Brain microvascular endothelial cell (primary cell): Measurements from ENCODE around the gene CSPG4.
A peak's percentile ranks its signal among the peaks of the same experiment; 100 is the strongest.

ENCODE experiments used
- DNase-seq: peaks from one replicate; pipeline ENCODE4 v3.0.0-alpha.2; 2020
- H3K27ac ChIP-seq: fragments of 250-450 bp; sonication (Bioruptor Pico); 2 replicates; pipeline ENCODE4 v1.5.1; 2020; ENCODE audit warnings: mild to moderate bottlenecking, moderate library complexity
- H3K27me3 ChIP-seq: fragments of 250-450 bp; sonication (Bioruptor Pico); replicated peaks from 2 replicates; pipeline ENCODE4 v1.5.1; 2020; ENCODE audit warnings: mild to moderate bottlenecking
- H3K36me3 ChIP-seq: fragments of 250-450 bp; sonication (Bioruptor Pico); replicated peaks from 2 replicates; pipeline ENCODE4 v1.5.1; 2020; ENCODE audit warnings: mild to moderate bottlenecking
- H3K4me3 ChIP-seq: 2 replicates; pipeline ENCODE4 v1.5.1; 2011; ENCODE audit warnings: low read depth, mild to moderate bottlenecking, control low read depth, low read length, moderate library complexity
- in situ Hi-C: cut with HindIII; loops from 2 replicates; pipeline ENCODE4 v1.10.0; 2017; ENCODE audit warnings: low sequenced_read_pairs, low pct_ligation_motif_present
- TF ChIP-seq, protein P1 (sequence below): IDR thresholded peaks from 2 replicates; pipeline ENCODE4 v1.5.1; 2011; ENCODE audit warnings: low read depth, mild to moderate bottlenecking, moderate library complexity, low read length, control low read depth, inconsistent platforms; ENCODE audit errors: missing control alignments

Gene CSPG4

DNA sequence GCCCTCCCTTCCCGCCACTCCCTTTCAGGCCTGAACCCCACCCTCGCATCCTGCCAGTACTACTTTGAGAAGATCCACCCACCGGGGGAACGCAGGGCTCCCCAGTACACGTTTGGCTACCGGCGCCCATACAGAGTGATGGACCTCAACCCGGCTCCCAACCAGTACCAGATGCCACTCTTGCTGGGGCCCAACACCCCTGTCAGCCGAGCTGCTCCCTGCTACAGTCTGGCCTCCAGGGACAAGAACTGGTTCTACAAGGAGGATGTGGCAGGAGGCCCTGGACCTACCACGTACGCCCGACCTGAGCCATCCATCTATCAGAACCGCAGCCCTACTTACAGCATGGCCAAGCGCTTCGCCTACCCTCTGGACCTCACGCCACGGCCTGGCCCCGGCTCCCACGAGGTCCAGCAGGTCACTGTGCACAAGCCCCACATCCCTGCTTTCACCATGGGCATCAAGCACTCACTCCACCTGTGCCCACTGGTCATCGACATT is 14.4 kb upstream of the CSPG4 start:
- in situ Hi-C loops, result no loop called here
- DNase-seq, result no peak
- Histone ChIP-seq H3K4me3 (no peak overlapping the region), H3K27me3 (no peaks in the 10 kb centered on the region), H3K36me3 (no peaks in the 10 kb centered on the region), H3K27ac (no peak overlapping the region)
- TF ChIP-seq, protein P1, sequence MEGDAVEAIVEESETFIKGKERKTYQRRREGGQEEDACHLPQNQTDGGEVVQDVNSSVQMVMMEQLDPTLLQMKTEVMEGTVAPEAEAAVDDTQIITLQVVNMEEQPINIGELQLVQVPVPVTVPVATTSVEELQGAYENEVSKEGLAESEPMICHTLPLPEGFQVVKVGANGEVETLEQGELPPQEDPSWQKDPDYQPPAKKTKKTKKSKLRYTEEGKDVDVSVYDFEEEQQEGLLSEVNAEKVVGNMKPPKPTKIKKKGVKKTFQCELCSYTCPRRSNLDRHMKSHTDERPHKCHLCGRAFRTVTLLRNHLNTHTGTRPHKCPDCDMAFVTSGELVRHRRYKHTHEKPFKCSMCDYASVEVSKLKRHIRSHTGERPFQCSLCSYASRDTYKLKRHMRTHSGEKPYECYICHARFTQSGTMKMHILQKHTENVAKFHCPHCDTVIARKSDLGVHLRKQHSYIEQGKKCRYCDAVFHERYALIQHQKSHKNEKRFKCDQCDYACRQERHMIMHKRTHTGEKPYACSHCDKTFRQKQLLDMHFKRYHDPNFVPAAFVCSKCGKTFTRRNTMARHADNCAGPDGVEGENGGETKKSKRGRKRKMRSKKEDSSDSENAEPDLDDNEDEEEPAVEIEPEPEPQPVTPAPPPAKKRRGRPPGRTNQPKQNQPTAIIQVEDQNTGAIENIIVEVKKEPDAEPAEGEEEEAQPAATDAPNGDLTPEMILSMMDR, result no peak

GRCh38 chr15:75725719-75726607 is 13.3 kb upstream of the CSPG4 start:
- H3K27me3 ChIP-seq, result no peaks in the 10 kb centered on the region
- no peak overlapping the region for H3K4me3 ChIP-seq
- TF ChIP-seq, protein P1, result no peak
- H3K27ac ChIP-seq, result no peak overlapping the region
- in situ Hi-C loops, result no loop called here
- no peaks in the 10 kb centered on the region for H3K36me3 ChIP-seq
- no peak for DNase-seq

DNA sequence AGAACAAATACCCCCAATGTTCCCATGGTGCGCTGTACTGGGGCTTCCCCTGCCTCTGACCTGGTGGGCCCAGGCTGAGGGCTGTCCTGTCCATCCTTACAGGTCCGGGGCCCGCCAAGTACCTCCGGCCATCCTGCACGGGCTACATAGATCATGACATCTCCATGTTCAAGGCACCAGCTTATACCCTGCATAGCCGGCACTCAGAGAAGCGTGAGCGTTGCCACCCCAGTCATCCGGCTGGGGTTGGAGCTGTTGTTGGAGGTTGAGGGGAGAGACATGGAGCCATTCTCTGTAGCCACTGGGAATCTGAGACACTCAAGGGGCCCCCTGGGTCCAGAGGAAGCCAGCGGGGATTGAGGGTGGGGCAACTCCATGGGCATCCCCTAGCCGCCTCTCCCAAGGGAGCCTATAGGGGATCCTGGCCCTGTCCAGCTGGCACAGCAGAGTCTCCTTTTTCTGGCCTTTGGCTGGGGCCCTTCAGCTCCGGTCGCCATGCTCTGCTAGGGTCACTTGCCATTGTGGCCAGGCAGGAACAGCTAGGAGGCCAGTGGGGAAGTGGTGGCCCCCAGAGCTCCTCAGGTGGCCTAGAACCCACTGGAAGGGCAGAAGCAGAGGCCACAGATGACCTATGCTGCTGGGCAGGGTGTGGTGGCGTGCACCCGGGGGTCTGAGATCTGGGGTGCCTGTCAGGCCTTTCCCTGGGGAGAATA is 12.5 kb upstream of the CSPG4 start:
- Histone ChIP-seq H3K36me3 (no peaks in the 10 kb centered on the region), H3K27me3 (no peaks in the 10 kb centered on the region), H3K27ac (no peak overlapping the region), H3K4me3 (no peak overlapping the region)
- in situ Hi-C loops, result no loop called here
- TF ChIP-seq, protein P1, result no peak
- DNase-seq, result no peak

DNA sequence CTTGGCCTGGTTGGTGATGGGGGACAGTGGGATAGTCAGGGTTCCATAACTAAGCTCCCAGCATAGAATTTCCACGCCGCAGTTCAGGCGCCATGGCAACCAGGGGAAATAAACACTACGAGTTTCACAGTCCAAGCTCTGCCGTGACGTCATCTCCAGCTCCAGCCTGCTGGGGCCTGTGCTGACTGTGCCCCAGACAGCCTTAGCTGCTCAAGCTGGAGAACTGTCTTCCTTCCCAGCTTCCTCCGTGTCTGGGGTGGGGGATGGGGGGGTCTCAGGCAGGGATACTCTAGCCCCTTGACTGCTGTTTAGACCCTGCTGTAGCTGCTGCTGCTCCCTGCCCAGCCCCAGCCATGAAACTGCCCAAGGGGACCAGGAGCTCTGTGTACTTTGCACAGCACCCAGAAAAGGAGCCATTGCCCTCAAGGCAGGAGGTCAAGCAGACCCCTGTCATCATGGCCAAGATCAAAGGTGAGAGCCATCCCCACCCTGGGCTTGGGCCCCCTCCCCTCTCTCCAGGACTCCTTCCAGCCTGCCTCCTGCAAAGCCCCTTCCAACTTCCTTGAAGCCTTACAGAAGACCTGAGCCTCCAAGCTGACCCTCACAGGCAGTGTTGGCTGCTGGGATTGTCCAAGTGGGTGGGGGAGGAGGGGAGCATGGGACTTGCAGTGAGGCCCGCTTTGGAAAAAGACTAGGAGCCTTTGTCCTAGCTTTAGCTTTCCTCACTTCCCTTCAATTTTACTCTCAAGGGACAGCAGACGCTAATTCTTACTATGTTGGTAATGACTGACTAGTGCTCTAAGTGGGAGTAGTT is 11.4 kb upstream of the CSPG4 start:
- in situ Hi-C loops, result no loop called here
- H3K4me3 ChIP-seq, result no peak overlapping the region
- H3K27ac ChIP-seq, result peak overlapping the region; percentile 63
- peak; percentile 98 for DNase-seq
- H3K27me3 ChIP-seq, result no peaks in the 10 kb centered on the region
- TF ChIP-seq, protein P1, result no peak
- H3K36me3 ChIP-seq, result no peaks in the 10 kb centered on the region

DNA sequence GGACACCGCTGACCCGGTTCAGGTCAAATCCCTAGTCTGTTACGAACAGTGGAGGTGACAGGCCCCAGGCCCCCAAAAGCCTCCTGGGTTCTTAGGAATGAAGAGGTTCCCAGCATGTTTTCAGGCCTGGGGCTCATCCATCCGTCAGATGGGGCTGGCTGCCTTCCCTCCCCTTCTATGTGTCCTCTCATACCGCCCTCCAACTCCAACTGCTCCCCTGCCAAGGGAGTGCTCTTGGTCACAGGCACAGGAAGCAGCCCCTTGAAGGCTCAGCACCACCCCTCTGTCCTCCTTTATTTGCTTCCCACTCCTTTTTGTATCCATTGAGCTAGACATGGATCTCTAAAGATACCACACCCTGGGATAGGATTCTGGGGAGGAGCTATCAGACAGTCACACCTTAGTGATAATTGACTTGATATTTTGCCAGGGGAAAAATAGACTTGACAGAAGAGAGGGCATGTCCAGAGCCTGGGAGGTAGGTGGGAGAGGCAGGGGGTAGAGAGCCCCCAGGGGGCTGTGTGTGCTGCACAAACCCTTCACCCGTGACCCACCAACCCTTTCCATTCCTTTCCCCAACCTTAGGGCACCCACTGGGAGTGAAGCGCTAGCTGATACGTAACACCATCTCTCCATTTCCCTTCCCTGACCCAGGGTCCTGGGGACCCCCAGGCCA is 10.7 kb upstream of the CSPG4 start:
- H3K4me3 ChIP-seq, result no peak overlapping the region
- H3K36me3 ChIP-seq, result no peaks in the 10 kb centered on the region
- no peak for DNase-seq
- in situ Hi-C loops, result no loop called here
- H3K27me3 ChIP-seq, result no peaks in the 10 kb centered on the region
- peak overlapping the region; percentile 63 for H3K27ac ChIP-seq
- TF ChIP-seq, protein P1, result no peak
